ENCODE data around the gene EML1.
A peak's percentile ranks its signal among the peaks of the same experiment; 100 is the strongest.

EML1 gene

GRCh38 chr14:99831903-99832685 lies 38.9 kb downstream of the EML1 start:
- no peak overlapping the region for H3K4me3 ChIP-seq (ENCODE audit: low read depth, low read length)
- TF ChIP-seq, protein P1, sequence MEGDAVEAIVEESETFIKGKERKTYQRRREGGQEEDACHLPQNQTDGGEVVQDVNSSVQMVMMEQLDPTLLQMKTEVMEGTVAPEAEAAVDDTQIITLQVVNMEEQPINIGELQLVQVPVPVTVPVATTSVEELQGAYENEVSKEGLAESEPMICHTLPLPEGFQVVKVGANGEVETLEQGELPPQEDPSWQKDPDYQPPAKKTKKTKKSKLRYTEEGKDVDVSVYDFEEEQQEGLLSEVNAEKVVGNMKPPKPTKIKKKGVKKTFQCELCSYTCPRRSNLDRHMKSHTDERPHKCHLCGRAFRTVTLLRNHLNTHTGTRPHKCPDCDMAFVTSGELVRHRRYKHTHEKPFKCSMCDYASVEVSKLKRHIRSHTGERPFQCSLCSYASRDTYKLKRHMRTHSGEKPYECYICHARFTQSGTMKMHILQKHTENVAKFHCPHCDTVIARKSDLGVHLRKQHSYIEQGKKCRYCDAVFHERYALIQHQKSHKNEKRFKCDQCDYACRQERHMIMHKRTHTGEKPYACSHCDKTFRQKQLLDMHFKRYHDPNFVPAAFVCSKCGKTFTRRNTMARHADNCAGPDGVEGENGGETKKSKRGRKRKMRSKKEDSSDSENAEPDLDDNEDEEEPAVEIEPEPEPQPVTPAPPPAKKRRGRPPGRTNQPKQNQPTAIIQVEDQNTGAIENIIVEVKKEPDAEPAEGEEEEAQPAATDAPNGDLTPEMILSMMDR (IDR thresholded peaks at IDR 0.05; ENCODE audit: low read depth, low read length): no peak
- in situ Hi-C loops (cut with HindIII; ENCODE audit: low sequenced_read_pairs): no loop called here
- no peak for DNase-seq (ENCODE audit: low read depth, low spot score)

- in situ Hi-C loops (cut with HindIII; ENCODE audit: low sequenced_read_pairs): no loop called here
- no peak overlapping the region for H3K4me3 ChIP-seq (ENCODE audit: low read depth, low read length)
- no peak for DNase-seq (ENCODE audit: low read depth, low spot score)
- TF ChIP-seq, protein P1 (IDR thresholded peaks at IDR 0.05; ENCODE audit: low read depth, low read length): no peak
Measured at GRCh38 chr14:99837822-99838221, 44.6 kb downstream of the EML1 start.

DNA sequence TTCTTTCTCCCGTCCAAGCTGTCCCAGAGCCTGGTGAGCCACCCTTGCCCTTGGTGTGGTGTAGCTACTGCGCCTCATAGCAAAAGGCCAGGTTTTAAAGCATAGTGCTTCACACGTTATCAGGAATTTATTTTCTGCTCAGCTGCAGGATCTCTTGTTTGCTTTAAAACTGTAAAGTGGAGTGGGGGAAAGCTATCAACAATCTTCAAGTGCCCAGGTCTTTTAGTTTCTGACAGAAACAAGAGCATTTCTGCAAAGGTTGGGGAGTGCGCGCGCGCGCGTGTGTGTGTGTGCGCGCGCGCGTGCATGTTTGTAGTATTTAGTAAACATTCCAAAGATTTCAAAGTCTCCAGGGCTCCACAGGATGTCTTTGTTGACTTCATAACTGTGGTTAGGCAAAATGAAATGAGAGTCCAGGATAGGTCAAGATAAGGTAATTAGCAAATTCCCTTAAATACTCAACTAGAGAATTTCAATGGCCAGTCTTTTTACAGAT lies 45.5 kb downstream of the EML1 start:
- no peak overlapping the region for H3K4me3 ChIP-seq (ENCODE audit: low read depth, low read length)
- in situ Hi-C loops (cut with HindIII; ENCODE audit: low sequenced_read_pairs): no loop called here
- DNase-seq (ENCODE audit: low read depth, low spot score): peak; percentile 62
- TF ChIP-seq, protein P1 (IDR thresholded peaks at IDR 0.05; ENCODE audit: low read depth, low read length): no peak

- TF ChIP-seq, protein P1 (IDR thresholded peaks at IDR 0.05; ENCODE audit: low read depth, low read length): no peak
- no peak for DNase-seq (ENCODE audit: low read depth, low spot score)
- in situ Hi-C loops (cut with HindIII; ENCODE audit: low sequenced_read_pairs): no loop called here
- no peak overlapping the region for H3K4me3 ChIP-seq (ENCODE audit: low read depth, low read length)
Measured at GRCh38 chr14:99839696-99840095, 46.5 kb downstream of the EML1 start.

- no peak for DNase-seq (ENCODE audit: low read depth, low spot score)
- TF ChIP-seq, protein P1 (IDR thresholded peaks at IDR 0.05; ENCODE audit: low read depth, low read length): no peak
- no peak overlapping the region for H3K4me3 ChIP-seq (ENCODE audit: low read depth, low read length)
- in situ Hi-C loops (cut with HindIII; ENCODE audit: low sequenced_read_pairs): no loop called here
Measured at GRCh38 chr14:99840265-99840664, 47.1 kb downstream of the EML1 start.

DNA sequence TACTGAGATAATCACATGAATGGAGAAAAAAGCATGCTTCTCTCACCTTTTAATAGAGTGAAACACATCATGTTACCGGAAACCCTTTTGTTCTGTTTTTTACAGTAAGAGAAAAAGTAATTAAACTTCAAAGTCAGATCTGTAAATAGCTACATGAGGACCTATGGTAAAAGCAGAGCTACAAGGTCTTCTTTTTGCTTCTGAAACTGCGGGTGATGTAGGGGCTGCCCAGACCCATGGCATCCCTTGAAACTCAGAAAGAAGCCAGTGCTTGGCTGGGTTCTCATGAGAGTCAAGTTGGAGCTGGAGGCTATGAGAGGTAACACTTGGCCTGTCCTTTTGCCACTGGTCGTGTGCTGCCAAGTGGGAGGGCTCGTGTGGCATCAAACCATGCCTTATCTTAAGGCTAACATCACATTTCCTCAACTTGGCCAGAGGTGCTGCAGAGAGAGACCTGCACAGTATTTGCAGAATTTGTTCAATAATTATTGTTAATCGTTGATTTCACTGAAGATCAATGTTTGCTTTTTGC lies 47.6 kb downstream of the EML1 start:
- no peak for DNase-seq (ENCODE audit: low read depth, low spot score)
- in situ Hi-C loops (cut with HindIII; ENCODE audit: low sequenced_read_pairs): no loop called here
- no peak overlapping the region for H3K4me3 ChIP-seq (ENCODE audit: low read depth, low read length)
- TF ChIP-seq, protein P1 (IDR thresholded peaks at IDR 0.05; ENCODE audit: low read depth, low read length): no peak
